HG03378 (cell line): ENCODE results near the gene CD99.
A peak's percentile ranks its signal among the peaks of the same experiment; 100 is the strongest.

Source experiments
- ATAC-seq: cut with Tn5 transposase; IDR thresholded peaks from one replicate; pipeline ENCODE4 v1.9.1; 2021; ENCODE audit warnings: mild to moderate bottlenecking, moderate library complexity; ENCODE audit not compliant: unreplicated experiment

CD99 gene, protein sequence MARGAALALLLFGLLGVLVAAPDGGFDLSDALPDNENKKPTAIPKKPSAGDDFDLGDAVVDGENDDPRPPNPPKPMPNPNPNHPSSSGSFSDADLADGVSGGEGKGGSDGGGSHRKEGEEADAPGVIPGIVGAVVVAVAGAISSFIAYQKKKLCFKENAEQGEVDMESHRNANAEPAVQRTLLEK

DNA sequence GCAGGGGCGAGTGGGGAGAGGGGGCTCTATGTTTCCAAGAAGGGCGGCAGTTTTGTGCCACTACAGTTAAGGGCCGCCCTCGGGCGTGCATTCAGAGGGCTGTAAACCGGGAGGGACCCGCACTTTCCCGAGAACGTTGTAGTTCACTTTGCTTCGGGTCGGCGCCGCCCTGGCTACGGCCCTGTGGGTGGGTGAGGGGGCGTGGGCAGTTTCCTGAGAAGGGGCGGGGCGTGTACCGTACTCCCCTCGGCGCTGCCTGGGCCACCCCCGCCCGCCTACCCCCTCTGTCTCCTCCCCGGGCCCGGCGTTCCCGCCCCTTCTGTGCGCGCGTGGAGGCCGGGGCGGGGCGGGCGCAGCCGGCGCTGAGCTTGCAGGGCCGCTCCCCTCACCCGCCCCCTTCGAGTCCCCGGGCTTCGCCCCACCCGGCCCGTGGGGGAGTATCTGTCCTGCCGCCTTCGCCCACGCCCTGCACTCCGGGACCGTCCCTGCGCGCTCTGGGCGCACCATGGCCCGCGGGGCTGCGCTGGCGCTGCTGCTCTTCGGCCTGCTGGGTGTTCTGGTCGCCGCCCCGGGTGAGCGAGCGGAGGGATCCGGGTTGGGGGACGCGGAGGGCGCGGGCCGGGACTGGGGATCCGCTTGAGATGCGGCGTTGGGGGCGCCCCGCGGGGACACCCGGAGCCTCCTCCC is at the start of gene CD99:
Gene CD99, plus strand, starts transcription at position 440 of the 687 bp plus-strand sequence. Its CDS starts 66 bp downstream, at position 506.
- ATAC-seq, result peak; percentile 64

DNA sequence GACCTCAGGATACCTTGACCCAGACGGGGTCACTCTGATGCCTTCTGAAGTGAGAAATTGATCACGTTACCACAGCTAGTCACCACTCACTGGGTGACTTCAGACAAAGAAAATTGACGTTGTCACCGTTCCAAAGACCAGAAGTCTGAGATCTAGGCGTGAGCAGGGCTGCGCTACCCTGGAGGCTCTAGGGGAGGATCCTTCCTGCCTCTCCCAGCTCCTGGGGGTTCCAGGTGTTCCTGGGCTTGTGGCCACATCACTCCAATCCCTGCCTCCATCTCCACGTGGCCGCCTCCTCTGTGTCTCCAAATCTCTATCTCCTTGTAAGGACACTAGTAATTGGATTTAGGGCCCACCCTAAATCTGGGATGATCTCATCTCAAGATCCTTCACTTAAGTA is 48.9 kb upstream of the CD99 start:
- ATAC-seq, result no peak

DNA sequence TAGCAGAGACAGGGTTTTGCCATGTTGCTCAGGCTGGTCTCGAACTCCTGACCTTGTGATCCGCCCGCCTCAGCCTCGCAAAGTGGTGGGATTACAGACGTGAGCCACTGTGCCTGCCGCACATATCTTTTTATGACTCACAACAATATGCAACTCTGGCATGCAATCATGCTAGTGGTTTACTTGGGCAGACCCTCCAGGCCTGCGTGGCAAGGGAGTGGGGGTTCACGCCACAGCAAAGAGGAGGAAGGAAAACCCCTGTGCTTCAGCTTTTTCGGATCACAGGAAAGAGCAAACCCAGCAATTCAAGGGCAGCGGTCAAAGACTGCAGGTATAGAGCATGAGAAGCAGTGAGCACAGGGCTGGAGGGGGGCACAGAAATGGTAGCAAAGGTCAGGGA is 48.3 kb upstream of the CD99 start:
- ATAC-seq, result no peak

DNA sequence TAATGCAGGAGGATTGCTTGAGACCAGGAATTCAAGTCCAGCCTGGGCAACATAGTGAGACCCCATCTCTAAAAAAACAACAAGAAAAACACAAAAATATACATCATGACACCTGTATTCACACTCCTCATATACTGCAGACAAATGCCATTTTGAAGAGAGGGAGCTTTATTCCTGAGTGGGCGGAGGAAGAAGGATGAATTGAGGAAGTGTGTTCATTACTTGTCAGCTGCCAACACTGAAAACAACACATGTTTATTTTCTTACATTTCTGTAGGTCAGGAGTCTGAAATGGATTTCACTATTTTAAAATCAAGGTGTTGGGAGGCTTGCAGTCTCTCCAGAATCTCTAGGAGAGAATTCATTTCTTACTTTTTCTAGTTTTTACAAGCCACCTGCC is 47.2 kb upstream of the CD99 start:
- no peak for ATAC-seq

DNA sequence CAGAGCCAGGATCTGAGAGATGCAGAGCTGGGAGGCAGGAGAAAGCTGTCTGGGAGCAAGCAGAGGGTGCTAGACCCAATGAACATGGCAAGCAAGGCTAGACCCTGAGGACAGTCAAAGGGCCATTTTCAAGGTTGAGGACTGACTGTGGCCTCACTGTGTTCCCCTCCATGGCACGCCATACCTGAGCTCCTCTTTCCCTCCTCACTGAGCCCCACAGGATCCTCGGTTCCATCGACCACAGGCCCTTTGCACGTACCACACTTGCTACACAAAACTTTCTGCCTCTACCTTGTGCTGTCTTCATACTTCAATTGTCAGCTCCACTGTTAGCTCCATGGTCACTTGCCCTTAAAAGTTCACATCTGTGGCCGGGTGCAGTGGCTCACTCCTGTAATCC is 45.5 kb upstream of the CD99 start:
- ATAC-seq, result no peak

DNA sequence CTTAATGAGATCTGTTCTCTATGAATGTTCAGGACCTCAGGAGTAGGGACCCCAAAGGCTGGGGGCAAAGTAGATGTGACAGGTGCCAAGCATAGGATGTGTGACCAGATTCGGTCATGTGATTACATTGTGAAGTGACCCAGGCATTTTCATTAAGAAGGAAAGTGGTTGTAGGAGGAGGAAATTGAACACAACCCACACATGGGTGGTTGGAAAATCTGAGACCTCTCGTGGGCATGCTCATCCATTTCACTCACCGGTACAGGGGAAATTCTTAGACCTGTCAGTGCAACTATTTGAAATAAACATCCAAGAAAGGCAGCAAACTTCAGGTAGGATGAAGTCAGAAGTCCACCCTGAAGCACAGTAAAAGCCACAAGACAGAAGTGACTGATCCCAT is 43.5 kb upstream of the CD99 start:
- ATAC-seq, result no peak

DNA sequence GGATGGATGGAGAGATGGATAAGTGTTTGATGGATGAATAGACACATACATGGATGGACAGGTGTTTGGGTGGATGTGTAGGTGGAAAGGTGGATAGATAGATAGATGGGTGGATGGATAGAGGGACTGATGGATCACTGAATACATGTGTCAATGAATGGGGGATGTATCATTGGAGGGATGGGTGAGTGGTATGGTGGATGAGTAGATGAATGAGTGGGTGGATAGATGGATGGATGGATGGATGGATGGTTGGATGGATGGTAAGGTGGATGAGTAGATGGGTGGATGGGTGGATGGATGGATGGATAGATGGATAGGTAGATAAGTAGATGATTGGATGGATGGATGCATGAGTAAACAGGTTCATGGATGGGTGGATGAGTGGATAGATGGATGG is 41.1 kb upstream of the CD99 start:
- ATAC-seq, result no peak

DNA sequence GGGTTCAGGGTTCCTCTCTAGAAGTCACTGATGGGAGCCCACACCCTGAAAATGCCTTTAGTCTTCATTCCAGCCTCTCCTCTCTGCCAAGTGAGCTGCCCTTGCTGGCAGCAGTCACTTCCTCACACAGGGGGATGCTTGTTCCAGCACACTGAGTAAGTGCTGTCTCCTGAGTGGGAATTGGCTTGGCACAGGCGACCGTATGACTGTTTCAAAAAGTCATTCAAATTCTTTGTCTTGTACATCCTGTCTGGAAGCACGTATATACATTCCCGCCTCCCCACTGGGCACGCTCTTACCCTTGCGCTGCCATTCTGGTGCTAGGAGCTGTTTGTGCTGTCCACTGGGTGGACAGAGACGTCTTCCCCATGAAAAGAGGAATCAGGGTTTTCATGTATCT is 40.2 kb upstream of the CD99 start:
- no peak for ATAC-seq

DNA sequence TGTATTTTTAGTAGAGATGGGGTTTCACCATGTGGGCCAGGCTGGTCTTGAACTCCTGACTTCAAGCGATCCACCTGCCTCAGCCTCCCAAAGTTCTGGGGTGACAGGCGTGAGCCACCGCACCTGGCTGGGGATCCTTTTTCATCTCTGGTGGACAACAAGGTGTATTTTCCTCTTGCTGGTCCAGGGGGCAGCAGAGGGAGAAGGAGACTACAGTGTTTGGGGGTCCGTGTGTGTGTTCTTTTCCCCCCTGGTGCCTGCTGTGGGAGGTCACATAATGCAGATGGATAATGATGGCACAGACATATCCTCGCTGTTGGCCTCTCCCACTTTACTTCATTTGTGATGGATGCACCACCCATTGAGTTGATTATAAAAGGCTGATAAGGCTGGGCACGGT is 39.0 kb upstream of the CD99 start:
- no peak for ATAC-seq

DNA sequence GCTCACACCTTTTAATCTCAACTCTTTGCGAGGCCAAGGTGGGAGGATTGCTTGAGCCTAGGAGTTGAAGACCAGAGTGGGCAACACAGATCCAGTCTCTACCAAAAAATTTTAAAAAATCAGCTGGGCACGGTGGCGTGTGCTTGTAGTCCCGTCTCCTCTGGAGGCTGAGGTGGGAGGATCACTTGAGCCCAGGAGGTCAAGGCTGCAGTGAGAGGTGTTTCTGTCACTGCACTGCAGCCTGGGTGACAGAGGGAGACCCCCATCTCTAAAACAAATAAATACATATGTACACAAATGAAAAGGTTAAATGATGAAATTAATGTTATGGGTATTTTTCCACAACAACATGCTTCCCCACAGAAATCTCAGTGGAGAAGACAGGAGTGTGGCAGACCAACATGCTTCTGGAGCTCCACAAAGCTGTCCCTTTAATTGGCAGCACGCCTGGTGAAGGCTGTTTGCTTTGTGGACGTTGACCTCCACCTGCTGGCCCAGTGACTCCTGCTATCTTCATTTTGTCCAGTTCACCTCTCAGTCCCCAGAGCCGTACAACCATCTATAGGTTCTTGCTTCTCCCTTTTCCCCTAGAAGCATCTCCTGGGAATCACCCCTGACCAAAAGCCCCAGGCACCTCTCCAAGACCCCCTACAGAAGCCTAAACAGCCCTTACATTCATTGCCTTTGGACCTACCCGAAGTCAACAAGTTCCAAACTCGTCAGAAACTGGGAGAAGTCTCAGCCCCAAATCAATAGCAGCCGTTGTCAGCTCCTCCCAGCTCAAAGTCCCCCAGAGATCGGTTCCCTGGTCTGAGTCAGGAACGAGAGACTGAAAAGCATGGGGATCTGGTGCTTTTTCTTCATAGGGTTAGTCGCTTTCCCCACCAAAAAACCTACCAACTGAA is 36.4 kb upstream of the CD99 start:
- no peak for ATAC-seq

DNA sequence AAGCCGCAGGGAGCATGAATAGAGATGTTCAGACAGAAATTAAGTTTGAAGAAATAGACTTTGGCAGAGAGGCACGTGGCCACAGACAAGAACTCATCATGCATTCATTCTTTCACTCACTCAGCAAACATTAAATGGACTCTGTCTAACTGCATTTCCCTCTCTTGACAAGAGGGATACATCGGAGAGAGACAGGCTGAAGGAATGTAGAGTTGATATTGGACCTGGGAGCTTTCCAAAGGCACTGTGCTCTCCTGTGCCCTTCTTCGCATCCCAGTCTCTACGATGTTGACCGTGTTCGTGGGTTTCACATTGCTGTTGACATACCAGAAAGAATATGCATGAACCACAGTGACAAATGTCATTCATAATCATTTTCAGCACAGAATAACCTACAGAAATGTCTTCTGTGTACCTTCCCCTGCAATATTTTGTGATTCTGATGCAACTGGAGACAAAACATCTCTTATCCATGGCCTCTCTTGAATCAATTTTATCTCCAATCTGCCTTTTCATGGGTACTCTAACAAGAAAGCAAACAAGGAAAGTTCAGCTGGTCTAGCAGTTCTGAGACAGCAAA is 34.7 kb upstream of the CD99 start:
- ATAC-seq, result no peak

DNA sequence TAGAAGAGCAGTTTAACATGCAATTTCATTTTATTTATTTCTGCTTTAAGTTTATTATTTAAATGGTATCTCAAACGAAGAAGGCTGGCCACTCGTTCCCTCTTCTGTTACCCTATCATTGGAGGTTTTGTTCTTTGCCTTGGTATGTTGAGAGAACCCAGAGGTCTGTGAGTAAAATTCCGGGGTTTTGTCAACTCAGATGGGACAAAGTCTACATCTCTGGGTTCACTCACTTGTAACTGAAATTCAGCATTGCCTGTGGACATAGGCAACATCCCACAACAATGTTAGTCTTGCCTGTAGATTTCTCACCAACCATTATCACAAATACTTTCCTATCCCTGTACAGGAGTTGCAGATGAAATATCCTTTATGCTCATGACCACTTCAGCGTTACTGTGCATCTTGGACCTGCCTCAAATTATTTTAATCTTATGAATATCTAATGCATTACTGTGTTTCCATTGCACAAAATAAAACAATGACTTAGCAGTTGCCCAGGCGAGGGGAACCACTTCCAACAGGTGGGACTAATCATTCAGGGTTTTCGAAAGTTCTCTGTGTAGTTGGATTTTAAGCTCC is 33.5 kb upstream of the CD99 start:
- ATAC-seq, result no peak

DNA sequence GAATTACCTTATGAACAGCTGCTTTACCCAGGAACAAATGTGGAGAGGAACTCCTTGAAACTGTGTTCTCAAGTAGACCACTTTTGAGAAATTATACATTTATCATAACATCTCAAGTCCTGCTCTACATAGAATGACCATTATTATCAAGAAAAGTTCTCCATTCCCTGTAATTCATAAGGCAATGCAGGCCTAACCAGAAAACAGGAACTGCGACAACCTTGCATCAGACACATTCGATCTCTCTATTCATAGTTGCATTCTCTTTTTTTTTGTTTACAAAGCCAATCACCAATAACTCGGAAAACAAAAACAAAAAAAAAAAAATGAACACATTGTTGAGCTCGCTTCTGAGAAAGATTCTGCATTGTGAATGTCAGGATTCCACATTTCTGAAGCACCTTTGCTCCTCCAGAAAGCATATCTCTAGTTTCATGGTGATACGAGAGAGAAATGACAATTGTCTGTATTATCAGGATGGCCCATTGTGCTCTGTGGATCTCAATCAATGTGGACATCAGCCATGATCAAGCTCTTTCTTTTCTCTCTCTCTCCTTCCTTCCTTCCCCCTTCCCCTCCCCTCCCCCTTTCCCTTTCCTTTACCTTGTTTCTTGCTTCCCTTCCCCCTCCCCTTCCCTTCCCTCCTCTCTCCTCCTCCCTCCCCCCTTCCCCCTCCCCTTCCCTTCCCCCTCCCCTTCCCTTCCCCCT is 32.4 kb upstream of the CD99 start:
- ATAC-seq, result no peak

DNA sequence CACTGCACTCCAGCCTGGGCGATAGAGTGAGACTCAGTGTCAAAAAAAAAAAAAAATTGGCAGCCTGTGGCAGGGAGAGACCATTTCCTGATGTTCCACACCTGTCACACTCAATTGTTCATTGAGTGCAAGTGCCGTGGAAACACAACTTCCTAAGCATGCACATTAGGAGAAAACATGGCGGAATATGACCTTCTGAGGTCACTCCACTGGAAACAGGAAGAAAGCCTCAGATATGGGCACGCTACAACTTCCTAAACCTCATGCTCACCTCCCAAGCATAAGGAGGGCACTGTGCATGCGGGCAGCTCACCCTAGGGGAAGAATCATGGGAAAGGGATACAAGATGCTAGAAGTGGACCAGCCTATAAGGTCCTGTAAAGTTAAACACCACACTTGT is 28.5 kb upstream of the CD99 start:
- ATAC-seq, result no peak

DNA sequence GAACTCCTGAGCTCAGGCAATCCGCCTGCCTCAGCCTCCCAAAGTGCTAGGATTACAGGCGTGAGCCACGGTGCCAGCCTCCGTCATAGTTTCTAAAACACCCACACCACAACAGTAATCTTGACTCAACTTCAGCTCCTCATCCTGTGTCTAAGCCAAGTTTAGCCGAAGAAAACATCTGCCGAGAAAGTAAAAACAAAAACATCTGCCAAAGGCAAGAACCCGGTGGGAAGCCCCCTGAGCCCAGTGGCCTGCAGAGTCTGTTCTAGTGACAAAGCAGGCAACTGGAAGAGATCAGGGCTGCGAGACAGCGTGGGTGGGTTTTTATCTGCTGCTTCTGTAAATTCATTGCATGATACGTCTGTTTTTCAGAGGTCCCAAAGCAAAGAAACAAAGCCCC is 26.6 kb upstream of the CD99 start:
- no peak for ATAC-seq

DNA sequence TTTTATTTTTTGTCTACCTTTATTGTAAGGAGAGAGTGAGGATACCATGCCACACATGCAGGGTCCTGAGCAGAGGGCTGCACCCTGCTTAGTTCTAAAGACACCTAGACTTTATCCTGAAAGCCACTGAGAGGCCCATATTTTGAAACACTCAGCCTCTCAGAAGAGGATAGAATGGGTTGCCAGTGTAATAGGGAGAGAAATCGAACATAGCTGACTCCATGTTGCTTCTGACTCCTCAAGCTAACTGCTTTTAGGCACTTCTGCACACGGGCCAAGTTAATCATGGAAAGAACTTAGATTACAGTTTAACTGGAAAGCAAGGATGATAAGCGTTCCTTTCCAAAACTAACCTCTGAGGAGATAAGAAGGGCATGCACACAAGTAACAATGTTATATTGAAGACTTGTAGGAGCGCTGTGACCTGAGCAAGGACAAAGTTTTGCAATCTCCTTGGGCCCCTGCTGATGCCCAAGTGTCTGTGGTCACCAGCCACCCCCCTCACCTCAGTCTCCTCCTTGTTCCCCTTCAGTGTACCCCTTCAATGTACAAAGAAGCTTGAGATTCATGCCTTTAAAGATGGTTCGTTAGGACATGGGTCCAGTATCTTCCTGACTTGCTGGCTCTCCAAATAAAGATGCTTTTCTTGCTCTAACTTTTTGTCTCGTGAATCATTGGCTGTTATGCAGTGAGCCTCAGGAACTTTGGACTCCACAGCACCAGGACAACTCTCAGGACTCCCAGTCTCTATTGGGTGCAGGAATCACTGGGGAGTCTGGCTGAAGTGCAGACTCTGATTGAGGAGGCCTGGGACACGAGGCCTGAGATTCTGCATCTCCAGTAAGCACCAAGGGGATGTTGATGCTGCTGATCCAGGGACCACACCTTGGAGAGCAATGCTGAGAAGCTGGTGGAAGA is 25.4 kb upstream of the CD99 start:
- no peak for ATAC-seq

DNA sequence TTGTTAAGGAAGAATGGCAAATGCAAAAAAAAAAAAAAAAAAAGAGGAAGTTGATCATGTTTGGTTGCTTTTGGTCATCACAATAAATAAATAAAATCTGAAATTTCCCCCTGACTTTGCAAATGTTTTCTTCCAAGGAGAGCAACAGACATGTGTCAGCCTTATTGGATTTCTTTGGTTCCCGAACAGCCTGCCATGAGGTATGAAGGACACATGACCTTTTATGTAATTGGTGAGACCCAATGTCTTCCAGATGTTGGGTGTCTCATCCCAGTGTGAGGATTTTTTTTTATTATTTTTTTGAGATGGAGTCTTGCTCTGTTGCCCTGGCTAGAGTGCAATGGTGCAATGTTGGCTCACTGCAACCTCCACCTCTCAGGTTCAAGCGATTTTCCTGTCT is 24.6 kb upstream of the CD99 start:
- no peak for ATAC-seq

DNA sequence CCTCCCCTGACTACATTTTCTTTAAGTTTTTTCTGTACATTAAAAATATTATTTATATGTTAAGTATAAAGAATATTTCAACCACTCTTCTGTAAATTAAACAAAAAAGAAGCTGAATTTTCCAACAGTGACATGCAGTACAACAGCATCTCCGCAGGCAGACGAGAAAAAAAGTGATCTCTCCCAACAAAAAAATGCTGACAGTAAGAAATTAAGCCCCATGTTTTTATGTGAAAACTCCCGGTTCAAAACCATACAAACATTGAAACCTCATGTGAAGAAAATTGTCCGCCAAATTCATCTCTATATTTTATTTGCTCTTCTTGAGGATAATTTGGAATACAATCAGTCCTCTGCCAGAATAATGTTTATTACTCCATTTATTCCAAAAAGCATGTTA is 20.1 kb upstream of the CD99 start:
- no peak for ATAC-seq

DNA sequence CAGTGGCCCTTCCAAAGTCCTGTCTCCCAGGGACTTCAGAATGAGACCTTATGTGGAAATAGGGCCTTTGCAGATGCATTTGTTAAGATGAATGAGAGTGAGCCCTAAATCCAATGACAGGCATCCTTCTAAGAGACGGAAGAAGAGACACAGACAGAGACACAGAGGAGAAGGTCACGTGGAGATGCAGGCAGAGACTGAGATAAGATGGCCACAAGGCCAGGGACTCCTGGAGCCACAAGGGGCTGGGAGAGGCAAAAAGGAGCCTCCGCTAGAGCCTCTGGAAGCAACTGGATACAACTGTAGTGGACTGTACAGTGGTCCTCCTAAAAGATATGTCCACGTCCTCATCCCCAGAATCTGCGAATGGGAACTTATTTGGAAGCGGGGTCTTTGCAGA is 19.0 kb upstream of the CD99 start:
- ATAC-seq, result no peak

DNA sequence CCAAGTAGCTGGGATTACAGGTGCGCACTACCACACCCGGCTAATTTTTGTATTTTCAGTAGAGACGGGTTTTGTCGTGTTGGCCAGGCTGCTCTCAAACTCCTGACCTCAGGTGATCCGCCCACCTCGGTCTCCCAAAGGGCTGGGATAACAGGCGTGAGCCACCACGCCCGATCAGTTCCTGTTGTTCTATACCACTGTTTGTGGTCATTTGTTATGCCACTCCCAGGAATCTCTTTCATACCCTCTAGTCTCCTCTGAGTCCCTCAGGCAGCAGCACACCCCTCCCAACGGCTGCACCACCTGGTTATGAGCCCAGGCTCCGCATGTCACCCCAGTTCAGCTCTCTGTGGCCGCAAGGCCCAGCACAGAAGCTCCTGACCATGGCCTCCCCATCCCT is 17.5 kb upstream of the CD99 start:
- no peak for ATAC-seq
